Endothelial cell of umbilical vein (primary cell): Measurements from ENCODE around the gene RBM5. TPM values are rescaled to one million over a fixed set of nuclear protein-coding genes. Genes with fewer than 3 reads are reported as not detected.

Experiments
- BruUV-seq: library from RNA; stranded (reverse); fragments of 400-500 nt; replicated peaks from 2 replicates; lab custom pipeline; 2021; lab: Mats Ljungman, UMichigan
- CTCF ChIA-PET: fragments of 300-600, 350-600 bp; sonication (Branson Sonifier 250); formaldehyde crosslinking; loops from one replicate; lab custom pipeline; 2021; ENCODE audit warnings: antibody characterized with exemption, inconsistent platforms; lab: Charles Lee
- POLR2A ChIA-PET: fragments of 300-600, 350-600 bp; sonication (Branson Sonifier 250); formaldehyde crosslinking; loops from one replicate; lab custom pipeline; 2021; ENCODE audit warnings: antibody characterized with exemption, inconsistent platforms; lab: Charles Lee
- DNase-seq: peaks from one replicate; pipeline ENCODE4 v3.0.0-alpha.2; 2011; ENCODE audit warnings: low read depth, low spot score
- FAIRE-seq: peaks from 2 replicates; lab custom pipeline; 2011; peaks lifted over from hg19 to GRCh38; lab: Jason Lieb, UNC
- H2AFZ ChIP-seq: 2 replicates; pipeline ENCODE4 v1.6.0; 2012; ENCODE audit warnings: low read depth, low read length, control low read depth, inconsistent platforms
- H3K27ac ChIP-seq: 2 replicates; pipeline ENCODE4 v1.5.1; 2011; ENCODE audit warnings: low read depth, mild to moderate bottlenecking, control low read depth, low read length, moderate library complexity; ENCODE audit not compliant: insufficient read depth
- H3K27me3 ChIP-seq, 2 experiments: 2 replicates each; pipeline versions ENCODE4 v1.6.0 to v1.6.1; 2011; ENCODE audit warnings: low read length in 2 of 2, mixed read lengths in 1 of 2; ENCODE audit not compliant: control insufficient read depth in 2 of 2, insufficient read depth in 2 of 2
- H3K36me3 ChIP-seq, 2 experiments: 2 replicates in 1 of 2; 3 replicates in 1 of 2; pipeline ENCODE4 v1.5.1; 2011; ENCODE audit warnings: low read length in 2 of 2, mild to moderate bottlenecking in 1 of 2, moderate library complexity in 1 of 2; ENCODE audit not compliant: control insufficient read depth in 2 of 2, insufficient read depth in 2 of 2; ENCODE audit errors: extremely low read depth in 1 of 2
- H3K4me1 ChIP-seq: 3 replicates; pipeline ENCODE4 v1.5.1; 2011; ENCODE audit warnings: mild to moderate bottlenecking, low read length; ENCODE audit not compliant: control insufficient read depth, insufficient read depth; ENCODE audit errors: extremely low read depth
- H3K4me2 ChIP-seq: 2 replicates; pipeline ENCODE4 v1.6.1; 2011; ENCODE audit warnings: low read length, control low read depth, mixed read lengths; ENCODE audit not compliant: insufficient read depth
- H3K4me3 ChIP-seq, 3 experiments: fragments of 200-600 bp in 1 of 3; sonication (generic), shearing (Covaris generic) in 1 of 3; replicated peaks in 1 of 3; 2 replicates each; pipeline ENCODE4 v1.5.1; 2011 to 2016; ENCODE audit warnings: control low read depth in 3 of 3, low read length in 3 of 3, mild to moderate bottlenecking in 2 of 3, inconsistent platforms in 1 of 3, low read depth in 1 of 3, moderate library complexity in 1 of 3; ENCODE audit not compliant: insufficient read depth in 1 of 3
- H3K79me2 ChIP-seq: 2 replicates; pipeline ENCODE4 v1.6.0; 2012; ENCODE audit warnings: low read length, inconsistent platforms; ENCODE audit not compliant: control insufficient read depth, insufficient read depth
- H3K9ac ChIP-seq: replicated peaks from 2 replicates; pipeline ENCODE3; 2011; ENCODE audit warnings: low read length, control low read depth; ENCODE audit not compliant: insufficient read depth; ENCODE audit errors: extremely low read depth
- H3K9me1 ChIP-seq: replicated peaks from 3 replicates; pipeline ENCODE4 v1.6.0; 2011; ENCODE audit warnings: mild to moderate bottlenecking, low read length; ENCODE audit not compliant: control insufficient read depth, insufficient read depth; ENCODE audit errors: extremely low read depth
- H3K9me3 ChIP-seq: replicated peaks from 2 replicates; pipeline ENCODE4 v1.5.1; 2012; ENCODE audit warnings: low read length, inconsistent platforms; ENCODE audit not compliant: control insufficient read depth, insufficient read depth
- H4K20me1 ChIP-seq: replicated peaks from 2 replicates; pipeline ENCODE3; 2011; ENCODE audit warnings: mild to moderate bottlenecking, low read length; ENCODE audit not compliant: control insufficient read depth, insufficient read depth; ENCODE audit errors: extremely low read depth
- EZH2 ChIP-seq: IDR thresholded peaks from 2 replicates; pipeline ENCODE4 v1.6.1; 2012; ENCODE audit warnings: borderline replicate concordance, low read depth, mild to moderate bottlenecking, moderate library complexity, low read length, inconsistent platforms; ENCODE audit not compliant: severe bottlenecking
- FOS ChIP-seq: IDR thresholded peaks from 2 replicates; pipeline ENCODE4 v1.6.1; 2011; ENCODE audit warnings: mild to moderate bottlenecking, low read length, moderate library complexity, borderline replicate concordance; ENCODE audit not compliant: insufficient read depth
- GATA2 ChIP-seq: IDR thresholded peaks from 2 replicates; pipeline ENCODE4 v1.7.0; 2011; ENCODE audit warnings: low read depth, mild to moderate bottlenecking, moderate library complexity, mixed read lengths, low read length; ENCODE audit not compliant: insufficient read length, insufficient read depth
- JUN ChIP-seq: IDR thresholded peaks from 2 replicates; pipeline ENCODE4 v1.6.1; 2011; ENCODE audit warnings: borderline replicate concordance, low read depth; ENCODE audit not compliant: insufficient read length, insufficient read depth
- MYC ChIP-seq: IDR thresholded peaks from one replicate; pipeline ENCODE4 v1.6.1; 2011; ENCODE audit warnings: mild to moderate bottlenecking, low read depth, low read length
- POLR2A ChIP-seq: IDR thresholded peaks from 2 replicates; pipeline ENCODE4 v1.6.1; 2012; ENCODE audit warnings: low read depth, mild to moderate bottlenecking, control low read depth, low read length
- POLR2AphosphoS5 ChIP-seq: IDR thresholded peaks from 2 replicates; pipeline ENCODE4 v1.6.1; 2012; ENCODE audit warnings: low read depth, mild to moderate bottlenecking, control low read depth, low read length, moderate library complexity; ENCODE audit not compliant: insufficient read depth
- dilution Hi-C: fragments of 300-500 bp; cut with MboI; formaldehyde crosslinking; loops from one replicate; pipeline ENCODE4 v1.15.0; 2019; ENCODE audit warnings: low sequenced_read_pairs; ENCODE audit not compliant: extremely low pct_ligation_motif_present
- intact Hi-C: fragments of 100-400 bp; cut with micrococcal nuclease; formaldehyde crosslinking; loops from one replicate; pipeline ENCODE4 v1.10.0; 2022
- polyA plus RNA-seq, 4 experiments: library from polyadenylated mRNA; depleted of rRNA in 3 of 4; stranded (reverse) in 3 of 4; unstranded in 1 of 4; fragments of >200 nt; gene quantifications; 2 replicates each; pipeline versions ENCODE4 v1.2.1 to v1.2.3, GENCODE V29; 2011 to 2012; ENCODE audit warnings: missing spikeins in 1 of 4
- total RNA-seq: library from RNA; stranded (reverse); gene quantifications from 2 replicates; pipeline ENCODE4 v1.2.3, GENCODE V29; 2021
- TF ChIP-seq, protein P1 (sequence below): IDR thresholded peaks from 2 replicates; pipeline ENCODE4 v1.6.1; 2011; ENCODE audit not compliant: insufficient read depth, insufficient read length
- TF ChIP-seq, protein P2 (sequence below), 2 donors: IDR thresholded peaks; 1 replicate in 1 of 2; 2 replicates in 1 of 2; pipeline ENCODE4 v1.5.1; 2011; ENCODE audit warnings: low read length in 2 of 2, mild to moderate bottlenecking in 2 of 2, moderate library complexity in 2 of 2, control low read depth in 1 of 2, inconsistent platforms in 1 of 2, low read depth in 1 of 2; ENCODE audit not compliant: insufficient read depth in 1 of 2; ENCODE audit errors: extremely low read depth in 1 of 2

Gene RBM5
- total and polyA plus RNA-seq, 2 donors (not counting 3 experiments of a cell fraction or from before 2014, with no cell fraction given): 190 to 218 TPM

DNA sequence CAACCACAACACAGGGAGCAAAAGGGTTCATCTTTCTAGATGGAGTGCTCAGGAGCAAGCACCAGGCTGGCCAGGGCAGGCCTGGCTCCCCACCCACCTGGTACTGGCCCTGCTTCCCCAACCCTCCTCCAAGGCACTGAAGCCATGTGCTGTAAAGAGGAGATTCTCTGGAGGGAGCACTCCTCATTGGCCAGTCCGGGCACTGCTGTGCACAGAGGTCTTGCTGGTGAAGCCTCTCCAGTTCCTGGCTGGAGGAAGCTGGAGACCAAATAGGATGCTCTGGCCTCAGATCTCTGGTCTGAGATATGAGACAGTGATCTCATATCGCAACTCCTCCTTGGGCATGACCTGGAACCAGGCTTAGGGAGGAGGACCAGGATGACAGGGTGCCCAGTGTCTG is 58.7 kb downstream of the RBM5 start:
- Histone ChIP-seq H3K27ac (no peak overlapping the region), H3K4me3 (no peak overlapping the region), H3K9me1 (no peaks in the 10 kb centered on the region), H3K79me2 (no peaks in the 10 kb centered on the region), H3K4me2 (no peak overlapping the region), H2AFZ (no peak overlapping the region), H3K4me1 (no peaks in the 10 kb centered on the region), H4K20me1 (no peaks in the 10 kb centered on the region), H3K27me3 (no peaks in the 10 kb centered on the region), H3K9me3 (no peaks in the 10 kb centered on the region), H3K9ac (no peak overlapping the region), H3K36me3 (no peaks in the 10 kb centered on the region)
- dilution Hi-C loops: no loop called here
- intact Hi-C loops: no loop called here
- BruUV-seq: no TSS peak
- FAIRE-seq: no peak
- DNase-seq: no peak
- TF ChIP-seq, protein P1, sequence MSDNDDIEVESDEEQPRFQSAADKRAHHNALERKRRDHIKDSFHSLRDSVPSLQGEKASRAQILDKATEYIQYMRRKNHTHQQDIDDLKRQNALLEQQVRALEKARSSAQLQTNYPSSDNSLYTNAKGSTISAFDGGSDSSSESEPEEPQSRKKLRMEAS: no peak
- TF ChIP-seq, protein P2, sequence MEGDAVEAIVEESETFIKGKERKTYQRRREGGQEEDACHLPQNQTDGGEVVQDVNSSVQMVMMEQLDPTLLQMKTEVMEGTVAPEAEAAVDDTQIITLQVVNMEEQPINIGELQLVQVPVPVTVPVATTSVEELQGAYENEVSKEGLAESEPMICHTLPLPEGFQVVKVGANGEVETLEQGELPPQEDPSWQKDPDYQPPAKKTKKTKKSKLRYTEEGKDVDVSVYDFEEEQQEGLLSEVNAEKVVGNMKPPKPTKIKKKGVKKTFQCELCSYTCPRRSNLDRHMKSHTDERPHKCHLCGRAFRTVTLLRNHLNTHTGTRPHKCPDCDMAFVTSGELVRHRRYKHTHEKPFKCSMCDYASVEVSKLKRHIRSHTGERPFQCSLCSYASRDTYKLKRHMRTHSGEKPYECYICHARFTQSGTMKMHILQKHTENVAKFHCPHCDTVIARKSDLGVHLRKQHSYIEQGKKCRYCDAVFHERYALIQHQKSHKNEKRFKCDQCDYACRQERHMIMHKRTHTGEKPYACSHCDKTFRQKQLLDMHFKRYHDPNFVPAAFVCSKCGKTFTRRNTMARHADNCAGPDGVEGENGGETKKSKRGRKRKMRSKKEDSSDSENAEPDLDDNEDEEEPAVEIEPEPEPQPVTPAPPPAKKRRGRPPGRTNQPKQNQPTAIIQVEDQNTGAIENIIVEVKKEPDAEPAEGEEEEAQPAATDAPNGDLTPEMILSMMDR (IDR thresholded peaks at IDR 0.05; ENCODE audit: extremely low read depth in 1 of 2, insufficient read depth in 1 of 2, low read depth in 1 of 2, low read length in 2 of 2): no peak
- TF ChIP-seq GATA2 (no peak), EZH2 (no peak), JUN (no peak), POLR2AphosphoS5 (no peak), POLR2A (no peak), MYC (no peak), FOS (no peak)
- ChIA-PET POLR2A (no interaction called here), CTCF (no interaction called here)
